HCT116 (cell line): ENCODE measurements around the gene PRR35. TPM values are rescaled to one million over a fixed set of nuclear protein-coding genes. Genes with fewer than 3 reads are reported as not detected.

ENCODE experiments used
- ATAC-seq: fragments of 200-7000 bp; cut with Tn5 transposase; 2 replicates; pipeline ENCODE4 v1.9.1; 2020; ENCODE audit warnings: mild to moderate bottlenecking, moderate library complexity
- BruUV-seq: library from RNA; stranded (reverse); fragments of 400-500 nt; replicated peaks from 2 replicates; lab custom pipeline; 2021; lab: Mats Ljungman, UMichigan
- CTCF ChIA-PET: fragments of 300-600 bp; sonication (Branson Sonifier 250); formaldehyde crosslinking; loops from one replicate; lab custom pipeline; 2021; ENCODE audit warnings: antibody characterized with exemption; lab: Charles Lee
- POLR2A ChIA-PET: fragments of 300-600, 350-600 bp; sonication (Branson Sonifier 250); formaldehyde crosslinking; loops from one replicate; lab custom pipeline; 2021; ENCODE audit warnings: antibody characterized with exemption; lab: Charles Lee
- RAD21 ChIA-PET, 2 experiments: fragments of 300-600 bp; sonication (Branson Sonifier 250); formaldehyde crosslinking; loops; one replicate each; lab custom pipeline; 2023; ENCODE audit warnings: low total read pairs in 2 of 2; ENCODE audit not compliant: uncharacterized antibody in 2 of 2, unreplicated experiment in 2 of 2, low non-redundant PET in 1 of 2; lab: Charles Lee
- DNase-seq: peaks from one replicate; pipeline ENCODE4 v3.0.0-alpha.2; 2010; ENCODE audit warnings: low read depth, low spot score
- H2AFZ ChIP-seq: fragments of 200-600 bp; shearing (Covaris generic), sonication (generic); 2 replicates; pipeline ENCODE4 v1.6.1; 2017; ENCODE audit warnings: low read depth, mixed run types, mixed read lengths, antibody characterized with exemption, low read length; ENCODE audit not compliant: poor library complexity, severe bottlenecking
- H3K27ac ChIP-seq: 2 replicates; pipeline ENCODE4 v1.5.1; 2012; ENCODE audit warnings: low read depth, low read length
- H3K27me3 ChIP-seq: fragments of 200-600 bp; sonication (generic); 2 replicates; pipeline ENCODE4 v1.6.1; 2016; ENCODE audit warnings: mixed run types, low read length, mixed read lengths; ENCODE audit not compliant: insufficient read depth
- H3K36me3 ChIP-seq, 2 experiments: fragments of 200-500 bp in 1 of 2; fragments of 200-600 bp in 1 of 2; sonication (Bioruptor generic) in 1 of 2; sonication (generic) in 1 of 2; 2 replicates each; pipeline versions ENCODE4 v1.5.1 to v1.6.1; 2014 to 2016; ENCODE audit warnings: low read length in 2 of 2, inconsistent platforms in 1 of 2, mixed read lengths in 1 of 2, mixed run types in 1 of 2; ENCODE audit not compliant: insufficient read depth in 2 of 2, control insufficient read depth in 1 of 2
- H3K4me1 ChIP-seq, 2 experiments: fragments of 200-600 bp in 1 of 2; sonication (generic) in 1 of 2; 2 replicates each; pipeline versions ENCODE4 v1.5.1 to v1.6.1; 2012 to 2017; ENCODE audit warnings: low read length in 2 of 2, inconsistent platforms in 1 of 2, mild to moderate bottlenecking in 1 of 2, mixed read lengths in 1 of 2, mixed run types in 1 of 2, moderate library complexity in 1 of 2; ENCODE audit not compliant: insufficient read depth in 2 of 2, control insufficient read depth in 1 of 2
- H3K4me2 ChIP-seq: fragments of 200-600 bp; sonication (generic); 2 replicates; pipeline ENCODE4 v1.6.1; 2017; ENCODE audit warnings: mixed run types, low read length, mixed read lengths
- H3K4me3 ChIP-seq, 2 experiments: fragments of 200-600 bp in 1 of 2; sonication (generic) in 1 of 2; replicated peaks in 1 of 2; 2 replicates each; pipeline ENCODE4 v1.5.1; 2011 to 2016; ENCODE audit warnings: low read length in 2 of 2, control low read depth in 1 of 2, low read depth in 1 of 2, mild to moderate bottlenecking in 1 of 2, mixed read lengths in 1 of 2, mixed run types in 1 of 2
- H3K79me2 ChIP-seq: fragments of 200-600 bp; sonication (generic); 2 replicates; pipeline ENCODE4 v1.6.1; 2017; ENCODE audit warnings: mild to moderate bottlenecking, mixed run types, low read length, moderate library complexity, mixed read lengths; ENCODE audit not compliant: insufficient read depth
- H3K9ac ChIP-seq: fragments of 200-600 bp; sonication (generic); 2 replicates; pipeline ENCODE4 v1.6.1; 2016; ENCODE audit warnings: low read length, mixed read lengths
- H3K9me2 ChIP-seq: fragments of 200-600 bp; sonication (generic), shearing (Covaris generic); 2 replicates; pipeline ENCODE4 v1.6.1; 2017; ENCODE audit warnings: mixed run types, mild to moderate bottlenecking, moderate library complexity; ENCODE audit not compliant: insufficient read depth
- H3K9me3 ChIP-seq, 2 experiments: fragments of 200-500 bp in 1 of 2; fragments of 200-600 bp in 1 of 2; sonication (Bioruptor generic) in 1 of 2; sonication (generic) in 1 of 2; 2 replicates each; pipeline ENCODE4 v1.6.1; 2014 to 2017; ENCODE audit warnings: low read length in 2 of 2, mixed read lengths in 2 of 2, inconsistent platforms in 1 of 2, low read depth in 1 of 2, mild to moderate bottlenecking in 1 of 2, mixed run types in 1 of 2, moderate library complexity in 1 of 2; ENCODE audit not compliant: control insufficient read depth in 1 of 2, insufficient read depth in 1 of 2
- H4K20me1 ChIP-seq: fragments of 200-600 bp; sonication (generic), shearing (Covaris generic); 2 replicates; pipeline ENCODE4 v1.6.1; 2017; ENCODE audit warnings: mixed run types, mild to moderate bottlenecking, moderate library complexity; ENCODE audit not compliant: insufficient read depth
- CBX3 ChIP-seq: IDR thresholded peaks from 2 replicates; pipeline ENCODE4 v1.6.1; 2012; ENCODE audit warnings: low read depth
- EZH2 ChIP-seq: fragments of 200-600 bp; sonication (generic); IDR thresholded peaks from 2 replicates; pipeline ENCODE4 v1.6.1; 2017; ENCODE audit warnings: antibody characterized with exemption, mixed run types
- EZH2phosphoT487 ChIP-seq: fragments of 200-600 bp; IDR thresholded peaks from 2 replicates; pipeline ENCODE4 v1.6.1; 2018; ENCODE audit warnings: antibody characterized with exemption, borderline replicate concordance
- FOSL1 ChIP-seq: IDR thresholded peaks from 2 replicates; pipeline ENCODE4 v1.6.1; 2012; ENCODE audit warnings: low read depth
- POLR2A ChIP-seq: IDR thresholded peaks from 2 replicates; pipeline ENCODE4 v1.7.0; 2011; ENCODE audit warnings: borderline replicate concordance; ENCODE audit not compliant: insufficient read depth, insufficient read length; ENCODE audit errors: extremely low read depth
- SIN3A ChIP-seq: IDR thresholded peaks from 2 replicates; pipeline ENCODE4 v1.6.1; 2012; ENCODE audit warnings: low read depth
- SP1 ChIP-seq: IDR thresholded peaks from 2 replicates; pipeline ENCODE4 v1.6.1; 2012; ENCODE audit warnings: low read depth
- TCF7L2 ChIP-seq: IDR thresholded peaks from 2 replicates; pipeline ENCODE4 v1.7.0; 2011; ENCODE audit warnings: borderline replicate concordance, inconsistent platforms; ENCODE audit not compliant: insufficient read depth, insufficient read length; ENCODE audit errors: extremely low read depth
- YY1 ChIP-seq: IDR thresholded peaks from 2 replicates; pipeline ENCODE4 v1.6.1; 2011; ENCODE audit warnings: low read length, low read depth, moderate library complexity, mild to moderate bottlenecking; ENCODE audit not compliant: insufficient replicate concordance; ENCODE audit errors: extremely low read depth
- ZFX ChIP-seq: fragments of 450-650 bp; IDR thresholded peaks from 2 replicates; pipeline ENCODE4 v1.6.1; 2017
- ZNF274 ChIP-seq: fragments of 200-500 bp; sonication (Bioruptor generic); IDR thresholded peaks from 2 replicates; pipeline ENCODE4 v1.6.1; 2014; ENCODE audit warnings: mild to moderate bottlenecking, low read depth, low read length, inconsistent platforms
- intact Hi-C: fragments of 100-400 bp; cut with micrococcal nuclease; formaldehyde crosslinking; loops from 2 replicates; pipeline ENCODE4 v1.10.0; 2022
- total RNA-seq: library from RNA; stranded (reverse); gene quantifications from one replicate; pipeline ENCODE4 v1.2.1, GENCODE V29; 2021; ENCODE audit not compliant: unreplicated experiment
- TF ChIP-seq, protein P1 (sequence below), 3 experiments: fragments of 200-600 bp in 1 of 3; sonication (generic) in 1 of 3; IDR thresholded peaks in 2 of 3; conservative IDR thresholded peaks in 1 of 3; 2 replicates each; pipeline ENCODE4 v1.5.1; 2012 to 2017; ENCODE audit warnings: low read depth in 2 of 3, low read length in 2 of 3, antibody characterized with exemption in 1 of 3, borderline replicate concordance in 1 of 3, control low read depth in 1 of 3, mild to moderate bottlenecking in 1 of 3, mixed read lengths in 1 of 3, mixed run types in 1 of 3, moderate library complexity in 1 of 3; ENCODE audit not compliant: insufficient read depth in 1 of 3
- TF ChIP-seq, protein P2 (sequence below): IDR thresholded peaks from 2 replicates; pipeline ENCODE4 v1.6.1; 2012
- TF ChIP-seq, protein P3 (sequence below): IDR thresholded peaks from 2 replicates; pipeline ENCODE4 v1.6.1; 2011; ENCODE audit warnings: mild to moderate bottlenecking, low read length, moderate library complexity; ENCODE audit not compliant: insufficient replicate concordance; ENCODE audit errors: extremely low read depth

PRR35 gene
- total RNA-seq, 1 experiment from 2014 or later: not detected

DNA sequence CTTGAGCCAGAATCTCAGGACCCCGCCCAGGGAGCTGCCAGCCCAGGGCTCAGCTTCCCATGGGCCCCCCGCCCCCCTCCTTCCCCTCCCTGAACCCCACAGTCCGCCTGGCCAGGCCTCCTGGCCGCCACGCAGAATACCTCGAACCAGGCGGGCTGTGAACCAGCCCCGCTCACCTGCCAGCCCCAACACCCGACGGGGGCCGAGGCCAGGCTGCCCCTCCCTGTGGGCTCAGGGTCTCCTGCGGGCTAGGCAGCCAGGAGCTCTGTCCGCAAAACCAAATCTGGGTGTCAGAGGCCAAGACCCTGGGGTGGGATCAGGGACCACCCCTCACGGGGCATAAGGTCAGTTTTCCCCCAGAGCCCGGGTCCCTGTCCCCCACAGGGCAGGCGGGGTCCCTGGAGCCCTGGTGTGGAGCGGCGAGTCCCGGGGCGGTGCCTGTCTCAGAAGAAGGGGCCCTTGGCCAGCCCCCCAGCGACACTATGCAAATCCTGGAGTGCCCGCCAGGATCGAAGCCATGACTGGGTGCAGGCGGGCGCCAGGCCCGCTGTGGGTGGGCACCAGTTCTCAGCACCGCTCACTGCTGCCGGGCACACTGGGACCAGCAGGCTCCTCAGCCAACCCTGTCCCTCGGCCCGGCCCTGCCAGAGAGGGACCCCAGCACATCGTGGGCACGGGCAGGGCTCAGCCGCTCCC, 6.4 kb upstream of the PRR35 start:
- BruUV-seq: no TSS peak
- Histone ChIP-seq H4K20me1 (no peaks in the 10 kb centered on the region), H3K36me3 (no peaks in the 10 kb centered on the region), H3K9ac (no peak overlapping the region), H3K27ac (no peak overlapping the region), H3K4me1 (no peaks in the 10 kb centered on the region), H2AFZ (no peak overlapping the region), H3K4me3 (no peak overlapping the region), H3K9me2 (no peaks in the 10 kb centered on the region), H3K9me3 (no peaks in the 10 kb centered on the region), H3K79me2 (no peaks in the 10 kb centered on the region), H3K4me2 (no peak overlapping the region), H3K27me3 (no peaks in the 10 kb centered on the region)
- ChIA-PET POLR2A (no interaction called here), CTCF (no interaction called here), RAD21 (no interaction called here)
- intact Hi-C loops: no loop called here
- ATAC-seq (no peak), DNase-seq (no peak)
- TF ChIP-seq SIN3A: no peak
- no peak for TF ChIP-seq TCF7L2
- no peak for TF ChIP-seq POLR2A
- no peak for TF ChIP-seq FOSL1
- TF ChIP-seq ZNF274: no peak
- TF ChIP-seq SP1: no peak
- no peak for TF ChIP-seq EZH2

DNA sequence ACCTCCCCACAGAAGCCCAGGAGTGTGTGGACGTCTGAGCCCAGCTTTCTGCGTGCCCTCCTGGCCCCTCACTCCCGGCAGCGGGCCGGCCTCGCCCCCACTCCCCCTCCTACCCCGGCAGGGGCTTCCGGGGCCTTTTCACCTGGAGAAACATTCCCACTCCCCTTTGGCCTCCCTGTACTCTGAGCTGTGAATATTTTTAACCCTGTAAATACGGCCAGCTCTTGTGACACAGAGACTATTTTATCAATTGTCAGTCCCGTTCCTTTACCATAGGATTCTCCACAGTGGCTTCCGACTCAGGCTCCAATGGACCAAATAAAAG, 5.9 kb upstream of the PRR35 start:
- H3K4me2 ChIP-seq: no peak overlapping the region
- ATAC-seq (no peak), DNase-seq (no peak)
- no peak overlapping the region for H3K4me3 ChIP-seq
- no peaks in the 10 kb centered on the region for H3K9me2 ChIP-seq
- ChIA-PET POLR2A (no interaction called here), CTCF (no interaction called here), RAD21 (no interaction called here)
- intact Hi-C loops: no loop called here
- H2AFZ ChIP-seq: no peak overlapping the region
- H3K27me3 ChIP-seq: no peaks in the 10 kb centered on the region
- no peaks in the 10 kb centered on the region for H4K20me1 ChIP-seq
- H3K79me2 ChIP-seq: no peaks in the 10 kb centered on the region
- no TSS peak for BruUV-seq
- no peak overlapping the region for H3K9ac ChIP-seq
- H3K36me3 ChIP-seq: no peaks in the 10 kb centered on the region
- no peak overlapping the region for H3K27ac ChIP-seq
- H3K4me1 ChIP-seq: no peaks in the 10 kb centered on the region
- H3K9me3 ChIP-seq: no peaks in the 10 kb centered on the region
- no peak for TF ChIP-seq TCF7L2
- TF ChIP-seq, protein P1, sequence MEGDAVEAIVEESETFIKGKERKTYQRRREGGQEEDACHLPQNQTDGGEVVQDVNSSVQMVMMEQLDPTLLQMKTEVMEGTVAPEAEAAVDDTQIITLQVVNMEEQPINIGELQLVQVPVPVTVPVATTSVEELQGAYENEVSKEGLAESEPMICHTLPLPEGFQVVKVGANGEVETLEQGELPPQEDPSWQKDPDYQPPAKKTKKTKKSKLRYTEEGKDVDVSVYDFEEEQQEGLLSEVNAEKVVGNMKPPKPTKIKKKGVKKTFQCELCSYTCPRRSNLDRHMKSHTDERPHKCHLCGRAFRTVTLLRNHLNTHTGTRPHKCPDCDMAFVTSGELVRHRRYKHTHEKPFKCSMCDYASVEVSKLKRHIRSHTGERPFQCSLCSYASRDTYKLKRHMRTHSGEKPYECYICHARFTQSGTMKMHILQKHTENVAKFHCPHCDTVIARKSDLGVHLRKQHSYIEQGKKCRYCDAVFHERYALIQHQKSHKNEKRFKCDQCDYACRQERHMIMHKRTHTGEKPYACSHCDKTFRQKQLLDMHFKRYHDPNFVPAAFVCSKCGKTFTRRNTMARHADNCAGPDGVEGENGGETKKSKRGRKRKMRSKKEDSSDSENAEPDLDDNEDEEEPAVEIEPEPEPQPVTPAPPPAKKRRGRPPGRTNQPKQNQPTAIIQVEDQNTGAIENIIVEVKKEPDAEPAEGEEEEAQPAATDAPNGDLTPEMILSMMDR (IDR thresholded peaks at IDR 0.05 in 2 of 3, conservative IDR thresholded peaks at IDR 0.05 in 1 of 3; ENCODE audit: borderline replicate concordance in 1 of 3, insufficient read depth in 1 of 3, low read depth in 2 of 3, low read length in 2 of 3): no peak
- no peak for TF ChIP-seq ZFX
- TF ChIP-seq, protein P2, sequence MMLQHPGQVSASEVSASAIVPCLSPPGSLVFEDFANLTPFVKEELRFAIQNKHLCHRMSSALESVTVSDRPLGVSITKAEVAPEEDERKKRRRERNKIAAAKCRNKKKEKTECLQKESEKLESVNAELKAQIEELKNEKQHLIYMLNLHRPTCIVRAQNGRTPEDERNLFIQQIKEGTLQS: no peak
- no peak for TF ChIP-seq SP1
- no peak for TF ChIP-seq SIN3A
- TF ChIP-seq, protein P3, sequence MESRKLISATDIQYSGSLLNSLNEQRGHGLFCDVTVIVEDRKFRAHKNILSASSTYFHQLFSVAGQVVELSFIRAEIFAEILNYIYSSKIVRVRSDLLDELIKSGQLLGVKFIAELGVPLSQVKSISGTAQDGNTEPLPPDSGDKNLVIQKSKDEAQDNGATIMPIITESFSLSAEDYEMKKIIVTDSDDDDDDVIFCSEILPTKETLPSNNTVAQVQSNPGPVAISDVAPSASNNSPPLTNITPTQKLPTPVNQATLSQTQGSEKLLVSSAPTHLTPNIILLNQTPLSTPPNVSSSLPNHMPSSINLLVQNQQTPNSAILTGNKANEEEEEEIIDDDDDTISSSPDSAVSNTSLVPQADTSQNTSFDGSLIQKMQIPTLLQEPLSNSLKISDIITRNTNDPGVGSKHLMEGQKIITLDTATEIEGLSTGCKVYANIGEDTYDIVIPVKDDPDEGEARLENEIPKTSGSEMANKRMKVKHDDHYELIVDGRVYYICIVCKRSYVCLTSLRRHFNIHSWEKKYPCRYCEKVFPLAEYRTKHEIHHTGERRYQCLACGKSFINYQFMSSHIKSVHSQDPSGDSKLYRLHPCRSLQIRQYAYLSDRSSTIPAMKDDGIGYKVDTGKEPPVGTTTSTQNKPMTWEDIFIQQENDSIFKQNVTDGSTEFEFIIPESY: no peak
- TF ChIP-seq EZH2phosphoT487: no peak
- TF ChIP-seq FOSL1: no peak
- no peak for TF ChIP-seq POLR2A
- no peak for TF ChIP-seq CBX3
- no peak for TF ChIP-seq YY1
